H4 (cell line): ENCODE results near the gene HNRNPU. TPM values are rescaled to one million over a fixed set of nuclear protein-coding genes. Genes with fewer than 3 reads are reported as not detected.

Source experiments
- DNase-seq: peaks from one replicate; pipeline ENCODE4 v3.0.0-alpha.2; 2015; ENCODE audit warnings: low spot score
- total RNA-seq: library from RNA; depleted of rRNA; stranded (reverse); fragments of >200 nt; shearing (Covaris generic); gene quantifications from 2 replicates; pipeline ENCODE4 v1.2.3, GENCODE V29; 2014

The HNRNPU gene
- total RNA-seq, 1 experiment from 2014 or later, result 288 TPM

- DNase-seq, result peak; percentile 87
These were observed 1.4 kb downstream of the HNRNPU start for GRCh38 chr1:244862699-244863490.

DNA sequence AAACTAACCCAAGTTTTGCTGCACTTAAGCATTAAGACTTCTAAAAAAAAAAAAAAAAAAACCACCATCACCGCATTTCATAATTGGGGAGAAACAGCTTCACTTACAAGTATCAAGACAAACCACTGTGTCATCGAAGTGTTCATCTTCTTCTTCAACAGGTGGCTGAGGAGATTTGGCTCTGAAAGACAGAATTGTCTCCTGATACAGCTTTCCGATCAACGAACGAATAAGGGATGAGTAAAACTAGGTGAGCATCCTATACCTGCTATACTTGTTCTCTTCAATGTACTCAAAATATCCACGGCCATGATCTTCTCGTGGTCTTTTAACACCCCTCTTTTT is 2.0 kb downstream of the HNRNPU start:
- DNase-seq, result no peak

GRCh38 chr1:244861683-244862082 is 2.7 kb downstream of the HNRNPU start:
- DNase-seq, result no peak

- DNase-seq, result no peak
These were observed 3.3 kb downstream of the HNRNPU start for GRCh38 chr1:244860914-244861610.

GRCh38 chr1:244860078-244860477 is 4.3 kb downstream of the HNRNPU start:
- no peak for DNase-seq

DNA sequence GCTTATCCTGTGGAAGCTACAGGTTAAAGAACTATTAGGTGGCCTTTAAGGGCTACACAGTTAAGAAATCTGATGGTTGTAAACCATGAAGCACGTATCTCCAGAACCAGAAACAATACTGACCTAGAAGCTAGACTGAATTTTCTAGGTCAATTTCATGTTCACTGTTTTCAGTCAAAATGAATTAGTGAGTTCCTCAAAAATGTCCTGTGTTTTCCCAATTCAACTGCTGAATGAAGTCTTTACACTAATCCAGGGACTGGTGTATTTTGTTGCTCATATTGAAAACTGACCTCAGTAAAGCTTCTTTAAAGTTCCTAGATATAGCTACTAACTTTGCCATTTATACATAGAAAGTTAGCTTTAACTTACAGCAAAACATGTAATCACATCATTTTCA is 6.0 kb downstream of the HNRNPU start:
- no peak for DNase-seq

- DNase-seq, result no peak
These were observed 6.6 kb downstream of the HNRNPU start for GRCh38 chr1:244857761-244858160.

- no peak for DNase-seq
These were observed 9.3 kb downstream of the HNRNPU start for GRCh38 chr1:244854865-244855578.

- DNase-seq, result no peak
These were observed 10.2 kb downstream of the HNRNPU start for GRCh38 chr1:244854166-244854565.

- no peak for DNase-seq
These were observed 11.6 kb downstream of the HNRNPU start for GRCh38 chr1:244852694-244853093.

- no peak for DNase-seq
These were observed 12.7 kb downstream of the HNRNPU start for GRCh38 chr1:244851546-244852231.

DNA sequence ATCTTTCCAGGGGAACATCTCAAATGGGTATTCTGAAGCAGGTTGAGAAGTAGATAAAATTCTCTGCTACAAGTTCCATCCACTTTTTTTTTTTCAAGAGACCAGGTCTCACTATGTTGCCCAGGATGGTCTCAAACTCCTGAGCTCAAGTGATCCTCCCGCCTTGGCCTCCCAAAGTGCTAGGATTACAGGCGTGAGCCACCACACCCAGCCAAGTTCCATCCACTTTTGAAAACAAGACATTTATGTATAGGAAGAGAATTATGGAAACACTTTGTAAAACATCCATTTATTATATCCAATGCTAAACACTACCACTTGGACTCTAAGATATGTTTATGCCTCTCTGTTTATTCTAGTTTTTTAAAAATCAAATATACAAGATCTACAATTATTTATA is 13.4 kb downstream of the HNRNPU start:
- DNase-seq, result no peak

- DNase-seq, result no peak
These were observed 14.1 kb downstream of the HNRNPU start for GRCh38 chr1:244850099-244850852.

DNA sequence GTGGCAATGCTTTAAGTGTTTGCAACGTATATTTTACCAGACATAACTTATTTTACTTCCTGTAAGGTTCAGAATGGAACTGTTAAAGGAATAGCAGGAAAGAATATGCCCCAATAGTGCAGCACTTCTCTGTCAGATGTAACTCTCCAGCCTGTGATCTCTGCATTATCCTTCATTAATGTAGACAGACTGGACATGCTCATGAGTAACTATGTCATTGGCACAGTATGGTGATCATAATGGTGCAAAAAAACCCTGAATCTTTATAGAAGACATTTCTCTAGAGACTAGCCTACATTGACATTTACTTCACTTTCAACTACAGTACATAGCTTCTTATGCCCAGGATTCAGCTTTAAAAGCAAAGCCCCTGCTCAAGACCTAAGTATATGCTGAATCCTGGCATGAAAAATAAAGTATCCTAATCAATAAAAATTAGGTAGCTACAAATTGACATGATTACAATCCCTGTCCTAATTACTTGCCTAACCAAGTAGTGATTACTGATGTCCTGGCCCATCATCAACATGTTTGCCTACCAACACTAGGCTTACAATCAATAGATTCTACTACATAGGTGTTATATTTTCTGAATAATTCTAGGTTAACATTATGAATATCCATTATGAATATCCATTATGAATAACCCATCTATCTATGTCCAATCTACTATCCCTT is 15.0 kb downstream of the HNRNPU start:
- DNase-seq, result no peak

GRCh38 chr1:244846653-244847052 is 17.7 kb downstream of the HNRNPU start:
- DNase-seq, result no peak

- no peak for DNase-seq
These were observed 19.9 kb downstream of the HNRNPU start for GRCh38 chr1:244844155-244845121.

DNA sequence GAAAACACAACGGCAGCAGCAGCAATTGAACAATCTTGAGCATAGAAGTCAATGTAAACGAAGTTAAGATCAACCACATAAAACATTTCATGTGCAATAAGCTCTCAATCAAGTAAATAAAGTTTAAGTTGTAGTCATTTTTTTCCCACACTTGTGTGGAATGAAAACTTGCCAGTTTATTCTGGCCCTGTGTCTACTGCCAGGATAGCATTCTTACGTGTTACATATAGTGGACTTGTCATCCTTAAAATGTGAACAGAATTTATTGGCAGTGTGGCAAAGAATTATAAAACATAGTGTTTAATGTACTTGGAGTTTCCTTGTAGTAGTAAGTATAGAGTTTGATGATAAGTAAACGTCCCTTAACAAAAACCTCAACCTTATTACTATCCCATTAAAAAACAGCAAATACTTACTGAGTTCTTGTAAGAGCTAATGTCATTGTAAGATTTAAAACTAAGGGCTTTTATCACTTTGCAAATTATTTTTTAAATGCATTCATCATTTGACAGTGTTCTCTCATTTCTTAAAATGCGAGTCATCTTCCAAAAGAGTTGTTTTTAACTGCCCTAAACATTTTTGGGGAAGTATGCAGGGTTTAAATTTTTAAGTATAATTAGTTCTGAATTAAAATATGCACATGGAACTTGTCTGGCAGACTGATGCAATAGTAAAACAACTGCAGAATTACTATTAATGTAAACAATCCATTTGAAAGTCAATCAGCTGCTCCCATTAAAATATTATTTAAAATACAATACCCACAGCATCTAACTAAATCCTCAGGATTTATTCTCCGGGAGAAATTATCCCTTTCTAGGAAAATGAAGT is 21.0 kb downstream of the HNRNPU start:
- DNase-seq, result no peak

GRCh38 chr1:244841273-244841927 is 22.9 kb downstream of the HNRNPU start:
- no peak for DNase-seq
